H1 (cell line): ENCODE measurements around the gene CUTA.

Experiments
- JUND ChIP-seq: IDR thresholded peaks from 2 replicates; pipeline ENCODE4 v1.6.1; 2011; ENCODE audit warnings: mild to moderate bottlenecking, improper control_type of control experiment, low read length
- MAX ChIP-seq: IDR thresholded peaks from 2 replicates; pipeline ENCODE4 v1.6.1; 2012; ENCODE audit warnings: inconsistent platforms
- SIN3A ChIP-seq, 2 experiments: IDR thresholded peaks in 1 of 2; conservative IDR thresholded peaks in 1 of 2; 2 replicates each; pipeline ENCODE4 v1.6.1; 2011 to 2012; ENCODE audit warnings: low read length in 2 of 2, improper control_type of control experiment in 1 of 2, low read depth in 1 of 2, mild to moderate bottlenecking in 1 of 2
- USF2 ChIP-seq: IDR thresholded peaks from 2 replicates; pipeline ENCODE4 v1.6.1; 2011; ENCODE audit warnings: low read length, improper control_type of control experiment
- ZNF274 ChIP-seq: IDR thresholded peaks from 2 replicates; pipeline ENCODE4 v1.7.0; 2012; ENCODE audit warnings: low read length, borderline replicate concordance; ENCODE audit errors: extremely low read depth

GRCh38 chr6:33419580-33420490 is 1.9 kb upstream of the CUTA start, which contains the start of gene SYNGAP1:
- no peak for TF ChIP-seq USF2
- no peak for TF ChIP-seq SIN3A (conservative IDR thresholded peaks at IDR 0.05 in 1 of 2, IDR thresholded peaks at IDR 0.05 in 1 of 2; ENCODE audit: low read depth in 1 of 2, low read length in 2 of 2)
- no peak for TF ChIP-seq ZNF274
- no peak for TF ChIP-seq JUND
- TF ChIP-seq MAX = no peak
